ENCODE data around the gene MYORG. TPM values are rescaled to one million over a fixed set of nuclear protein-coding genes. Genes with fewer than 3 reads are reported as not detected.

Gene MYORG
- total and polyA plus RNA-seq, 9 of the 15 experiments (the other 6 are each of a cell fraction or from before 2014, with no cell fraction given): 0.06 to 0.82 (median 0.18) TPM

DNA sequence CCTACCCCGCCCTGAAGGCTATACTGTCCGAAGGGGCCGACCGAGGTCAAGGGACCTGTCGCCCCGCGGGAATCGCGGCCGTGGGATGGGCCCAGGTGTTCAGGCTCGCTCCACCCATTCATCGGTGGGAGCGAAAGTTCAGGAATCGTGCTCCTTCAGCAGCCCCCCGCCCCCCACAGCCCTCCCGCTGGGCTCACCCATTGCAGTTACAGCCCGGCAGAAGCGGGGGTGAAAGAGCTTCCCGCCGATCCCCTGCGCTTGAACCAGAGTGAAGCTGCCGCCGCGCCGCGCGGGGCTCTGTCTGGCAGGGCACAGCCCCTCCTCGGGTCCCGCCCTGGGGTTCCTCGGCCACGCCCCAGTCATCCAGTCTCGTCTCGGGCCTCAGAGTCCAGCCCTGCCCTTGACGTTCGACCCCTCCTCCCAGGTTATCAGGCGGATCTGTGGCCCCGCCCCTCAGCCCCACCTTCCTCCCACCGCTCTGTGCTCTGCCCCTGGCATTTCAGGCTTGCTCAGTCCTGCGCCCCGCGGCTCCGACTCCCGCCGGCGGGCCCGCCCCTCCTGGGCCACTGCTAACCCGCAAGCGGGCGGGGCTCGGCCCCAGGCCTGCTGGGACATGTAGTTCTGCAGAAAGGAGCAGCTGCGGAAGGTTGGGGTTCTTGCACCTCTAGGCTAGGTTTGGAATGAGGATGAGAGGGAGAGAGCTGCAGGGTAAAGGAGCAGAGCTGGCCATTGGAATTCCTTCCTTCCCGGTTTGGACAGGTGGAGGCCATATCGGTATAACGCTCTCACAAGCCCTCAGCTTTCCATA lies at the start of gene MYORG (continued):
- TF ChIP-seq, protein P1, sequence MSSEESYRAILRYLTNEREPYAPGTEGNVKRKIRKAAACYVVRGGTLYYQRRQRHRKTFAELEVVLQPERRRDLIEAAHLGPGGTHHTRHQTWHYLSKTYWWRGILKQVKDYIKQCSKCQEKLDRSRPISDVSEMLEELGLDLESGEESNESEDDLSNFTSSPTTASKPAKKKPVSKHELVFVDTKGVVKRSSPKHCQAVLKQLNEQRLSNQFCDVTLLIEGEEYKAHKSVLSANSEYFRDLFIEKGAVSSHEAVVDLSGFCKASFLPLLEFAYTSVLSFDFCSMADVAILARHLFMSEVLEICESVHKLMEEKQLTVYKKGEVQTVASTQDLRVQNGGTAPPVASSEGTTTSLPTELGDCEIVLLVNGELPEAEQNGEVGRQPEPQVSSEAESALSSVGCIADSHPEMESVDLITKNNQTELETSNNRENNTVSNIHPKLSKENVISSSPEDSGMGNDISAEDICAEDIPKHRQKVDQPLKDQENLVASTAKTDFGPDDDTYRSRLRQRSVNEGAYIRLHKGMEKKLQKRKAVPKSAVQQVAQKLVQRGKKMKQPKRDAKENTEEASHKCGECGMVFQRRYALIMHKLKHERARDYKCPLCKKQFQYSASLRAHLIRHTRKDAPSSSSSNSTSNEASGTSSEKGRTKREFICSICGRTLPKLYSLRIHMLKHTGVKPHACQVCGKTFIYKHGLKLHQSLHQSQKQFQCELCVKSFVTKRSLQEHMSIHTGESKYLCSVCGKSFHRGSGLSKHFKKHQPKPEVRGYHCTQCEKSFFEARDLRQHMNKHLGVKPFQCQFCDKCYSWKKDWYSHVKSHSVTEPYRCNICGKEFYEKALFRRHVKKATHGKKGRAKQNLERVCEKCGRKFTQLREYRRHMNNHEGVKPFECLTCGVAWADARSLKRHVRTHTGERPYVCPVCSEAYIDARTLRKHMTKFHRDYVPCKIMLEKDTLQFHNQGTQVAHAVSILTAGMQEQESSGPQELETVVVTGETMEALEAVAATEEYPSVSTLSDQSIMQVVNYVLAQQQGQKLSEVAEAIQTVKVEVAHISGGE (CRISPR knock-in tag; IDR thresholded peaks at IDR 0.05): peak in 1 of 3 experiments; percentile 64; a peak in 1 of 6 replicates
- TF ChIP-seq HNRNPL (IDR thresholded peaks at IDR 0.05; ENCODE audit: low read depth, low read length) (peak; percentile 32; the same call in 1 of the 2 replicates), YY1 (IDR thresholded peaks at IDR 0.05; ENCODE audit: borderline replicate concordance in 1 of 3, control insufficient read depth in 1 of 3, extremely low read depth in 1 of 3, insufficient read depth in 3 of 3, insufficient read length in 1 of 3, insufficient replicate concordance in 2 of 3, low read depth in 1 of 3, low read length in 2 of 3) (peak in 1 of 3 experiments; percentile 43), ATF1 (CRISPR knock-in tag; IDR thresholded peaks at IDR 0.05) (no peak), ATF1 (tag; IDR thresholded peaks at IDR 0.05) (peak; percentile 65), KLF1 (tag; IDR thresholded peaks at IDR 0.05) (0 out of 2 replicates have a peak, but pooled peaks have one; percentile 62), ZNF699 (CRISPR knock-in tag; IDR thresholded peaks at IDR 0.05; ENCODE audit: insufficient replicate concordance) (no peak), ZBTB17 (CRISPR knock-in tag; IDR thresholded peaks at IDR 0.05) (peak; percentile 75; the same call in 1 of the 2 replicates), SAP30 (IDR thresholded peaks at IDR 0.05; ENCODE audit: borderline replicate concordance, insufficient read depth, low read depth, low read length, poor library complexity, severe bottlenecking) (no peak)
- TF ChIP-seq, protein P2, sequence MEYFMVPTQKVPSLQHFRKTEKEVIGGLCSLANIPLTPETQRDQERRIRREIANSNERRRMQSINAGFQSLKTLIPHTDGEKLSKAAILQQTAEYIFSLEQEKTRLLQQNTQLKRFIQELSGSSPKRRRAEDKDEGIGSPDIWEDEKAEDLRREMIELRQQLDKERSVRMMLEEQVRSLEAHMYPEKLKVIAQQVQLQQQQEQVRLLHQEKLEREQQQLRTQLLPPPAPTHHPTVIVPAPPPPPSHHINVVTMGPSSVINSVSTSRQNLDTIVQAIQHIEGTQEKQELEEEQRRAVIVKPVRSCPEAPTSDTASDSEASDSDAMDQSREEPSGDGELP (CRISPR knock-in tag; IDR thresholded peaks at IDR 0.05; ENCODE audit: borderline replicate concordance): peak; percentile 90

Data from K562 (cell line).